Activated B cell treated with CpG ODN at 0.5 μM for 24 hours (primary cell): Measurements from ENCODE around the gene ZFHX3. TPM values are rescaled to one million over a fixed set of nuclear protein-coding genes. Genes with fewer than 3 reads are reported as not detected.

Source experiments
- ATAC-seq: fragments of 200-7000 bp; cut with Tn5 transposase; one replicate; pipeline ENCODE4 v1.10.0; 2021; ENCODE audit warnings: low read depth, mild to moderate bottlenecking, moderate library complexity
- CTCF ChIA-PET: fragments of 350-600 bp; sonication (Branson Sonifier 250); formaldehyde crosslinking; loops from one replicate; lab custom pipeline; 2021; ENCODE audit warnings: antibody characterized with exemption; lab: Charles Lee
- POLR2A ChIA-PET: fragments of 350-600 bp; sonication (Branson Sonifier 250); formaldehyde crosslinking; loops from one replicate; lab custom pipeline; 2021; ENCODE audit warnings: antibody characterized with exemption; lab: Charles Lee
- DNase-seq: peaks from one replicate; pipeline ENCODE4 v3.0.0; 2022
- H3K27ac Mint-ChIP-seq: one replicate; pipeline ENCODE4 v1.8.0; 2020; ENCODE audit warnings: mixed read lengths
- H3K27me3 Mint-ChIP-seq: one replicate; pipeline ENCODE4 v1.8.0; 2021; ENCODE audit warnings: mixed read lengths
- H3K36me3 Mint-ChIP-seq: one replicate; pipeline ENCODE4 v1.8.0; 2021; ENCODE audit warnings: low read depth, mixed read lengths
- H3K4me1 Mint-ChIP-seq: one replicate; pipeline ENCODE4 v1.8.0; 2021; ENCODE audit warnings: mixed read lengths
- H3K4me3 Mint-ChIP-seq: one replicate; pipeline ENCODE4 v1.8.0; 2020; ENCODE audit warnings: mild to moderate bottlenecking, mixed read lengths
- H3K9me3 Mint-ChIP-seq: one replicate; pipeline ENCODE4 v1.8.0; 2020; ENCODE audit warnings: mixed read lengths
- intact Hi-C: fragments of 100-400 bp; cut with micrococcal nuclease; formaldehyde crosslinking; loops from one replicate; pipeline ENCODE4 v1.15.1; 2024
- total RNA-seq: library from RNA; stranded (reverse); gene quantifications from 2 replicates; pipeline ENCODE4 v1.2.3, GENCODE V29; 2022
- TF ChIP-seq, protein P1 (sequence below): fragments of 200-600 bp; IDR thresholded peaks from one replicate; pipeline ENCODE4 v1.8.0; 2022; ENCODE audit warnings: antibody characterized with exemption, mild to moderate bottlenecking

Gene ZFHX3
- total RNA-seq, 1 donor from 2014 or later, result 9.2 TPM

DNA sequence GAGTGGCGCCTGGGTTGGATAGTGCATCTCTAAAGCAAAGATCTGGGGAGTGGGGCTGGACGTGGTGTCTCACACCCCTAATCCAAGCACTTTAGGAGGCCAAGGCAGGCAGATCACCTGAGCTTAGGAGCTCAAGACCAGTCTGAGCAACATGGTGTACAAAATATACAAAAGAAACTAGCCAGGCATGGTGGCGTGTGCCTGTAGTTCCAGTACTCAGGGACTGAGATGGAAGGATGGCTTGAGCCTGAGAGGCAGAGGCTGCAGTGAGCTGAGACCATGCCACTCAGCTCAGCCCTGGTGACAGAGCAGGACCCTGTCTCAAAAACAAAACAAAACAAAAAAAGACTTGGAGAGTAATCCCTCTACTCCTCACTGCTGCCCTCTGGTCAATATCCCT, 96.0 kb downstream of the ZFHX3 start:
- ATAC-seq (no peak), DNase-seq (no peak)
- Mint-ChIP-seq H3K36me3 (peaks cover 16% of the 10 kb centered on the region), H3K27me3 (no peaks in the 10 kb centered on the region), H3K9me3 (no peaks in the 10 kb centered on the region), H3K27ac (no peak overlapping the region), H3K4me1 (no peaks in the 10 kb centered on the region), H3K4me3 (no peak overlapping the region)
- TF ChIP-seq, protein P1, sequence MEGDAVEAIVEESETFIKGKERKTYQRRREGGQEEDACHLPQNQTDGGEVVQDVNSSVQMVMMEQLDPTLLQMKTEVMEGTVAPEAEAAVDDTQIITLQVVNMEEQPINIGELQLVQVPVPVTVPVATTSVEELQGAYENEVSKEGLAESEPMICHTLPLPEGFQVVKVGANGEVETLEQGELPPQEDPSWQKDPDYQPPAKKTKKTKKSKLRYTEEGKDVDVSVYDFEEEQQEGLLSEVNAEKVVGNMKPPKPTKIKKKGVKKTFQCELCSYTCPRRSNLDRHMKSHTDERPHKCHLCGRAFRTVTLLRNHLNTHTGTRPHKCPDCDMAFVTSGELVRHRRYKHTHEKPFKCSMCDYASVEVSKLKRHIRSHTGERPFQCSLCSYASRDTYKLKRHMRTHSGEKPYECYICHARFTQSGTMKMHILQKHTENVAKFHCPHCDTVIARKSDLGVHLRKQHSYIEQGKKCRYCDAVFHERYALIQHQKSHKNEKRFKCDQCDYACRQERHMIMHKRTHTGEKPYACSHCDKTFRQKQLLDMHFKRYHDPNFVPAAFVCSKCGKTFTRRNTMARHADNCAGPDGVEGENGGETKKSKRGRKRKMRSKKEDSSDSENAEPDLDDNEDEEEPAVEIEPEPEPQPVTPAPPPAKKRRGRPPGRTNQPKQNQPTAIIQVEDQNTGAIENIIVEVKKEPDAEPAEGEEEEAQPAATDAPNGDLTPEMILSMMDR, result no peak
- CTCF ChIA-PET, result no interaction called here
- POLR2A ChIA-PET, result no interaction called here
- intact Hi-C loops, result no loop called here

DNA sequence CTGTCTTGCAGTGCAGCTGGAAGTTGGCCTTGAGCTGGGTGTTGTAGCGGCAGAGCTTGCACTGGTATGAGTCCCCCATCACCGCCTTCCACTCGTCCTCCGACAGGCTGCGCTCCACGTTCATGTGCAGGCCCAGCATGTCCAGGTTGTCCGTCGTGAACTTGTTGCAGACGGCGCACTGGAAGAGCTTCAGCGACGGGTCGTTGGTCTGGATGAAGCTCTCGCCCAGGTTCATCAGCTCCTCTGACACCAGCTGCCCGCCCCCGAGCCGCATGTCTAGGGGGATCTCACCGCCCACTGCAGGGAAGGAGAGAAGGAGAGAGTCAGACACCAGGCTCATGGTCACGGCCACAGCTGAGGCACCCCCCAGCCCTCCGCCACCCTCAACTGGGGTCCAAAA, 97.3 kb downstream of the ZFHX3 start:
- H3K4me1 Mint-ChIP-seq, result no peaks in the 10 kb centered on the region
- peaks cover 16% of the 10 kb centered on the region for H3K36me3 Mint-ChIP-seq
- H3K27ac Mint-ChIP-seq, result no peak overlapping the region
- H3K9me3 Mint-ChIP-seq, result no peaks in the 10 kb centered on the region
- TF ChIP-seq, protein P1, result no peak
- ATAC-seq, result no peak
- intact Hi-C loops, result no loop called here
- no peaks in the 10 kb centered on the region for H3K27me3 Mint-ChIP-seq
- no peak overlapping the region for H3K4me3 Mint-ChIP-seq
- ChIA-PET CTCF (no interaction called here), POLR2A (no interaction called here)
- DNase-seq, result no peak

DNA sequence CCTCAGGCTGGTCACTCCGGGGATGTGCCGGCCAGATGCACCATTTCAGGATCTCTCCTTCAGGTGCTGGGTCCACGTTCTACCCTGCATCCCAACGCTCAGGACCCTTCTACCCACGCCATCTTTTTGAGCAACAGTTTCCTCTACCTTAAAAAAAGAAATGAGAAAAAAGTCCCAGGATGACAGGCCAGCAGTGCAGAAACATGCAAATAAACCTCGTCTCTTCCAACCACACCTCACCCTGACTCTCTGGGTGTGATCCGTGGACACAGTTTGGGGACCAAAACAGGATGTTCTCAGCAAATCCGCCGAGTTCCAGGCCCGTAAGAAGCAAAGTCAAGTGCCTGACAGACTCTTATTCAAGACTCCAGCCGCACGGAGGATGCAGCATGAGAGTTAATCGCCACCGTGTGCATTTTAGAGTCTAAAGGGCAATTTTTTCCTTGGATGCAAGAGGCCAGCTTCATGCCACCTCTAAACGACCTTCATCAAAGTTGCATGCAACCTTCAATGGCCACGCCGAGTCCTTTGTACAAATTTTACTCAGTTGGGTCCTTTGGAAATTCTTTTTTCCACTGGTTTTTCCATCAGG, 99.6 kb downstream of the ZFHX3 start:
- Mint-ChIP-seq H3K4me3 (no peak overlapping the region), H3K27me3 (no peaks in the 10 kb centered on the region), H3K9me3 (no peaks in the 10 kb centered on the region), H3K36me3 (peaks cover 16% of the 10 kb centered on the region), H3K27ac (no peak overlapping the region), H3K4me1 (no peaks in the 10 kb centered on the region)
- DNase-seq (no peak), ATAC-seq (no peak)
- CTCF ChIA-PET, result no interaction called here
- POLR2A ChIA-PET, result no interaction called here
- TF ChIP-seq, protein P1, result no peak
- intact Hi-C loops, result no loop called here

DNA sequence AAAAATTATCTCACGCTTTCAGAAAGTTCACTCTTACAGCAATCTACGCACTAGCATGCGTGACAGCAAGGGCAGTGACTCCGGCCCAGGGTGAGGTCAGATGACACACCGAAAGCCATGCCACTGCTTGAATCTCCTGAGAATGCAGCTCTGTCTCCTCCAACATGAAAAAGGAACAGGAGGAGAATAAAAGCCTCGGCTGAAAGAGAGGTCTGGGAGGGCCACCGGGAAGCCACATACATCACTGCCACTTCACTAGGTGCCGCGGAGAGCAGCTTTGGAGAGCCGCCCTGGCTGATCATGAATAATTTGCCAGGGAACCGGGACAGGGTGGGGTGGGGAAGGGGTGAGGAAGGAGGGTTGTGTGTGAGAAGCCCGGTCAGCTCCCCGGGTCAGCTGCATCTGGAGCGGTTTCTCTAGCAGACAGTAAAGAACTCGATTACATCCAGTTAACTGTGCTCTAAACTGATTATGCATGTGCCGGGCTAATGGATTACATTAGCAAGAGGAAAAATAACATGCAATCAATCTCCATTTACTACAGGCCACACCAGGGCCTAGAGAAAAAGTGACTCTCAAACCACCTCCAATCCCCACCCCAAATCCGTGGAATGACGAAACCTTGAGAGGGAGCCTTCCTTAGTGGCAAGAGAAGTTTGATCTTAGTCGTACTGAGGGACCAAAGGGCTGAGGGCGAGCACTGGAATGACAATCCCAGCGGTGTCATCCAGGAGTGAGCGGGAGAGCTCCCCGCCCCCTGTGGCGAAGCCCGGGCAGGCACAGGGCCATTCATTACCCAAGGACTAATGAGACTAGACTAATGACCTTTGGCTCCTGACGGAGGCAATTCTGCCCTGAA, 100.3 kb downstream of the ZFHX3 start:
- DNase-seq (no peak), ATAC-seq (no peak)
- intact Hi-C loops, result no loop called here
- Mint-ChIP-seq H3K4me3 (no peak overlapping the region), H3K36me3 (peaks cover 16% of the 10 kb centered on the region), H3K27me3 (no peaks in the 10 kb centered on the region), H3K4me1 (no peaks in the 10 kb centered on the region), H3K27ac (no peak overlapping the region), H3K9me3 (no peaks in the 10 kb centered on the region)
- TF ChIP-seq, protein P1, result no peak
- CTCF ChIA-PET, result no interaction called here
- POLR2A ChIA-PET, result no interaction called here

DNA sequence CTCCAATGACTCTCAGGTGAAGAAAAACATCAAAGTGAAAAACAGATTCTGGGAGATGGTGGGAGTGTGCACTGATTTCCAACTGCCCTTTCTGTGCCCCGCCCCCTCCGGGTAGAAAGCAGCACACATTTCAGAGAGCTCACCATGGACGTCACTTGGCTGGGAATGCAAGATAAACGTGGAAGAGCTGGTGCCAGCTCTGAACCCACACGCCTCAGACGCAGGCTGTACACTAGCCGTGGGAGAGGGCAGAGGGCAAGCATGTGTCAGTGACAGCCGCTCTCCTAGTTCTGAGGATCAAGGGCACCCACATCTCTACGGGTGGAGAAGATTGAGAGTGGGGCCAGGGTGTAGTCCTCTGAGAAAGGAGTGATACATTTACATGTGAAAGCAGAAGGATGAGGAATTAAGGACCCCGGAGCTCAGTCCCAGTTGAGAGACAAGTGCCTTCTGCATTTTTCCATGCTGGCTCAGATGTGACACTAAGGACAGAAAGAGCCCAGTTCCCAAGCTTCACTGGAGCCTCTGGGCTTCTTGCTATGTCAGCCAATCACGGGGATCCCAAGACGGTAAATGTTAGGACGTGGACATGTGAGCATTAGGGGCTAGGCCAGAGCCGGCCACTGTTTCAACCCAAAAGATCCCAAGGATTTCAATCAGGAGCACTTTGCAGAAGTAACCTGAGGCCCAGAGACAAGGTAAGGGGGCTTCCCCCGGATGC, 101.3 kb downstream of the ZFHX3 start:
- POLR2A ChIA-PET, result no interaction called here
- CTCF ChIA-PET, result no interaction called here
- Mint-ChIP-seq H3K4me1 (no peaks in the 10 kb centered on the region), H3K9me3 (no peaks in the 10 kb centered on the region), H3K36me3 (peaks cover 16% of the 10 kb centered on the region), H3K4me3 (no peak overlapping the region), H3K27me3 (no peaks in the 10 kb centered on the region), H3K27ac (no peak overlapping the region)
- ATAC-seq (no peak), DNase-seq (no peak)
- TF ChIP-seq, protein P1, result no peak
- intact Hi-C loops, result no loop called here
